ENCODE results near the gene ATP6V1B1.
"Not testable (repeated sequence)": the region's sequence is repeated elsewhere in the genome, so short reads cannot be mapped to it uniquely, and the experiment has no call there.

ATP6V1B1 gene

DNA sequence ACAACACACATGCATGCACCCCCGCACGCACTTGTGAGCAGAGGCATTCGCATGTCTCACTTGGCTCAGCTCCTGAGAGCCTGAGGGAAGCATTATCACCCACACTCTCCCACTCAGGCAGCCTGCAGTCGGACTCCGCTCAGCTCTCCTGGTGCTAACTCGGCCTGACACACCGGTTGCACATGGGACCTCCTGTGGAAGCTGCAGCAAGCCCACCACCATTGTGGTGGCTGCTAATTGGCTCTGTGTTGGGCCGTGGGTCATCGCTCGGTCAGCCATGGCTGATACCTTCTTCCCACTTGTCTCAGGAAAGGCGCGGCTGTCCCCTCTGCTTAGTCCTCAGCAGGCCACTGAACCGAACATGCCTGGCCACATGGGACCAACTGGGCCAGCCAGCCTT lies 72.6 kb downstream of the ATP6V1B1 start:
- TF ChIP-seq ZFX (IDR thresholded peaks at IDR 0.05; ENCODE audit: borderline replicate concordance) (no peak), CTCF (IDR thresholded peaks at IDR 0.05) (no peak)
- no peak overlapping the region for H3K27ac ChIP-seq

DNA sequence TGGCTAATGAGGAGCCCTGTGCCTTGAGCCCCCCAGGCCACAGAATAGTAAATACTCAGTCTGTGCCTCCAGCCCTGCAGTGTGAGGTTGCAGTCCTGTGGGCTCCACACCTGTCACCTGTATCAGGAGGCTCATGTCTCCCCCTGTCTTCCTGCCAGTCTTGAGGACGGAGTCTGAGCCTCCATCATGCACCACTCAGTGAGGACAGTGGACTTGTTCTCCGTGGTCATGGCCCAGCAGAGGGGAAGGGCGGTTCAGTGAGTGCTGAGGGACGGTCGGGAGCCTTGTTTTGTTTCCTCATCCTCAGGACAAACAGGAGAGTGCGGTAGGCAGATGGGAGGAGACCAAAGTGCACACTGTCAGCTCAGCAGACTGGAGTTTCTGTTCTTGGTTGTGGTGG lies 76.1 kb downstream of the ATP6V1B1 start:
- H3K27ac ChIP-seq, result not testable (repeated sequence)
